HG02938 (cell line): ENCODE data around the gene HTT.
"Not testable (repeated sequence)": the region's sequence is repeated elsewhere in the genome, so short reads cannot be mapped to it uniquely, and the experiment has no call there.

Experiments used
- ATAC-seq: cut with Tn5 transposase; IDR thresholded peaks from one replicate; pipeline ENCODE4 v1.9.1; 2021; ENCODE audit warnings: mild to moderate bottlenecking, moderate library complexity; ENCODE audit not compliant: unreplicated experiment

Gene HTT

GRCh38 chr4:3161044-3161443 lies 86.6 kb downstream of the HTT start:
- ATAC-seq, result not testable (repeated sequence)

DNA sequence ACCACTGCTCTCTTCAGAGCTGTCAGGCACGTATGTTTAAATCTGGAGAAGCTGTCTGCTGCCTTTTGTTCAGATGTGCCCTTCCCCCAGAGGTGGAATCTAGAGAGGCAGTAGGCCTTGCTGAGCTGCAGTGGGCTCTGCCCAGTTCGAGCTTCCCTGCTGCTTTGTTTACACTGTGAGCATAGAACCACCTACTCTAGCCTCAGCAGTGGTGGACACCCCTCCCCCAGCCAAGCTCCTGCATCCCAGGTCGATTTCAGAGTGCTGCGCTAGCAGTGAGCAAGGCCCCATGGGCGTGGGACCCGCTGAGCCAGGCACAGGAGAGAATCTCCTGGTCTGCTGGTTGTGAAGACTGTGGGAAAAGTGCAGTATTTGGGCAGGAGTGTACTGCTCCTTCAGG lies 92.0 kb downstream of the HTT start:
- ATAC-seq, result not testable (repeated sequence)

DNA sequence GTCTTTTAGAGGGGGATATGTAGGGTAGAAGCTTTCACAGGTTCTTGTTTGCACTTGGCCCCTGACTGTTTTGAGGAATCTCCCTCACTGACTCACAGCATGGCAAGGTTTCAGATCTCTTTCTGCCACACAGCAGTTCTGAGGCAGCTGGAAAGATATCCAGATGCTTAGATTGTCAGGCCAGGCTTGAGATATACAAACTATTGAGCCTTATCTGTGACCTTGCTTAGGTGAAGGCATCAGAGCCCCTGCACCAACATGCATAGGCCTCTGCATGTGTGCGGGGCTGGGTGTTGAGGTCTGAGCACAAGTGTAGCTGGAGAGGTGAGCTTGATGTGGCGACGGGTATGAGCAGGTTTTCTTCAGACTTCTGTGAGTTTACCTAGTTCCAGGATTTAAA lies 93.5 kb downstream of the HTT start:
- no peak for ATAC-seq

DNA sequence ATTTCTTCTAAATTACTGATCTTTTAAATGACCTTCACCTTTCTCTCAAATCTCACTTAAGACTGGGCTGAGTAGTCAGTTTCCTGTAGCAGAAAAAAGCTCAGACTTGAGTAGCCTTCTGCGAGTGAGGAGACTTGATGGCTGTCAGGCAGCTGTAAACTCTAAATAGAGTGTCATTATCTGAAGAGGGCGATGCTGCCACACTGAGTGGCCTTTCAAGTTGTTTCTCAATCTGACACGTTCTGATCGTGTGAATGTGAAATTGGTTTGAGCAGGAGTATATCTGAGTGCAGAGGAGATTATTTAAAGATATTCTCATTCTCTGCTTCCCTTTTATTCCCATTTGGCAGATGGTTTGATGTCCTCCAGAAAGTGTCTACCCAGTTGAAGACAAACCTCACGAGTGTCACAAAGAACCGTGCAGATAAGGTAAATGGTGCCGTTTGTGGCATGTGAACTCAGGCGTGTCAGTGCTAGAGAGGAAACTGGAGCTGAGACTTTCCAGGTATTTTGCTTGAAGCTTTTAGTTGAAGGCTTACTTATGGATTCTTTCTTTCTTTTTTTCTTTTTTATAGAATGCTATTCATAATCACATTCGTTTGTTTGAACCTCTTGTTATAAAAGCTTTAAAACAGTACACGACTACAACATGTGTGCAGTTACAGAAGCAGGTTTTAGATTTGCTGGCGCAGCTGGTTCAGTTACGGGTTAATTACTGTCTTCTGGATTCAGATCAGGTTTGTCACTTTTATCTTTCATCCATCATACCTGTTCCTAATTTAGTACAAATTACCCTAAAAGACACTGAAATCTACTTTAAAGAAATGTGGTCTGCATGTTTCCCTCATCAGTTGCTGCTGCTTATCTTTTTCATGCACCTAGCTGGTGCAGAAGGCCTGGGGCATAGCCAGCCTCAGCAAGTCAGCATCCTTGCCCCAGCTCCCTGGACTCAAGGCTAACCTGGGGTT lies 100.2 kb downstream of the HTT start:
- no peak for ATAC-seq

- no peak for ATAC-seq
Measured at GRCh38 chr4:3176367-3177229, 102.1 kb downstream of the HTT start.

- no peak for ATAC-seq
Measured at GRCh38 chr4:3177426-3177825, 102.9 kb downstream of the HTT start.

DNA sequence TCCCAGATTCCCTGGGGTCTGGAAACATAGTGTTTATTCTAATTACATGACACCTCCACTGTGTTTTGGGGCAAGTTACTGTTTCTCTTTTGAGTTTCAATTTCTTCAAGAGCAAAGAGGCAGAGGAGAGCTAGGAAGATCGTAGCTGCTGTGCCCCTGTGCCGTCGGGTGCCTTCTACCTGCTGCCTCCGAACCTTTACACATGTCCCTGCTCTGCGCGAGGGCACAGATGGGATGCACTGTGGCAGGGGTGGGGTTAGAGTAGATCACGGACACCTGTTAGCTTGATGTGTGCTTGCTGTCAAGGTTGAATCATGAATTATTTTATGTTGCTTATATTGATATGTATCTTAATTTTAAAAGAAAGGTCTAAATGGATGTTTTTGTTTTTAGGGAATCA lies 103.4 kb downstream of the HTT start:
- ATAC-seq, result no peak

- ATAC-seq, result no peak
Measured at GRCh38 chr4:3178351-3178750, 103.9 kb downstream of the HTT start.

DNA sequence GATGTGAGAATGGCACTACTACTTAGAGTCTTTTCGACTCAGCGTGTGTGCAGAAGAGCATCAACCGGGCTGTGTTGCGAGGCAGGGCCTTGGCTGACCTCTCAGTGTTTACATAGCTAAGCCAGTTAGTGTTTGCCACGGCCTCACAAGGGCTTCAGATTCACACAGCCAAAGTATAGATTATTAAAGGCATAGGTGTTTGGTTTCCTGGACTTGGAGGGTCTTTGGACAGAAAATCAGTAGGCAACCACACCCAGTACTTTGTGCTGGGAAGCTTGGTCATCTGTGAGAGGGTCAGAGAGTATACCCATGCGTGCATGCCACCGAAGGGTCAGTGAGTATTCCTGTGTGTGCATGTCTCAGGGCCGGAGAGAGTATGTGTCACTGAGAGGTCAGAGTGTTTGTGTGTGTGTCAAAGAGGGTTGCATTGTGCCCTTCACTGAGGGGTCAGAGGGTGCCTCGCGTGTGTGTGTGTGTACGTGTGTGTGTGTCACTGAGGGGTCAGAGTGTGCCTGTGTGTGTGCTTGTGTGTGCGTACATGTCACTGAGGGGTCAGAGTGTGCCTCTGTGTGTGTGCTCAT lies 104.7 kb downstream of the HTT start:
- ATAC-seq, result no peak

GRCh38 chr4:3183008-3183407 lies 108.5 kb downstream of the HTT start:
- no peak for ATAC-seq

DNA sequence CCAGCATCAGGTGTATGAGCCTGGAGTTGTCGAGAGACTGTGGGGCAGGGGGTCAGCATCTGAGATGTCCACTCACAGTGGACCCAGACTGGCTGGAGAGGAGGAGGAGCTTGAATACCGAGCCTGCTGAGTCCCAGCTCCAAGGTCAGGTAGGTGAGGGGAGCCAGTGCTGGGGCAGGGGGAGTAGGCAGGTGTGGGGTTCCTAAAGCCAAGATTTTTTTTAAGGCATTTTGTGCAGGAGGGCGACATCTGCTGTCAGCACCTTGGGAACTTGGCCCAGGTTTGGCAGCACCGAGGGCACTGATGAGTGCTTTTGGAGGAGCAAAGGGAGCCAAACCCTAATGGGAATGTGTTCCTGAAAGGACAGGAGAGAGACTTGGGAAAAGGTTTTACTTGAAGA lies 110.2 kb downstream of the HTT start:
- no peak for ATAC-seq

DNA sequence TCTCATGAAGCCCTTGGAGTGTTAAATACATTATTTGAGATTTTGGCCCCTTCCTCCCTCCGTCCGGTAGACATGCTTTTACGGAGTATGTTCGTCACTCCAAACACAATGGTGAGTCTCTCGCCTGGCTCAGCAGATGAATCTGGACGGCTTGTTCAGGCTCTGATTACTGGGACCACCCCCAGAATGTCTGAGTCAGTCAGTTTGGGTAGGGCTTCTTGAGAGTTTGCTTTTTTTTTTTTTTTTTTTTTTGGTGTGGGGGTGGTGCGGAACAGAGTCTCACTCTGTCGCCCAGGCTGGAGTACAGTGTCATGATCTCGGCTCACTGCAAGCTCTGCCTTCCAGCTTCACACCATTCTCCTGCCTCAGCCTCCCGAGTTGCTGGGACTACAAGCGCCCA lies 112.1 kb downstream of the HTT start:
- ATAC-seq, result no peak

DNA sequence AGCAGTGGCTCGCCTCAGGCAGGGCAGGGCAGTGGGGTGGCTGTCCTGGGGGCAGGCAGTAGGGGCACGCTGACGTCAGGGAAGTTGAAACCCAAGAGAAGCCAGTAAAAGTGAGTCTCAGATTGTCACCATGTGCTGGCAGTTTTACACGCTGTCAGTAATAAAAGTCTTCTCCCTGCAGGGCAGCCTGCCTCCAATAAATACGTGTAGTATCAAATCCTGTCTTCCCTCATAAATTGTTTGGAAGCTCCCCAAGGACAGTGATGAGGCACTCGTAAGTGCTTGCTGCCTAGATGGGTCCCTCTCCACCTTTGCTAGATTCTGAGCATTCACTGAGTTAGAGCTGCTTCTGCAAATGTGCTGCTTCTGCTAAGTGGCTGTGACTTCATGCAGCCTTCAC lies 113.6 kb downstream of the HTT start:
- ATAC-seq, result no peak

DNA sequence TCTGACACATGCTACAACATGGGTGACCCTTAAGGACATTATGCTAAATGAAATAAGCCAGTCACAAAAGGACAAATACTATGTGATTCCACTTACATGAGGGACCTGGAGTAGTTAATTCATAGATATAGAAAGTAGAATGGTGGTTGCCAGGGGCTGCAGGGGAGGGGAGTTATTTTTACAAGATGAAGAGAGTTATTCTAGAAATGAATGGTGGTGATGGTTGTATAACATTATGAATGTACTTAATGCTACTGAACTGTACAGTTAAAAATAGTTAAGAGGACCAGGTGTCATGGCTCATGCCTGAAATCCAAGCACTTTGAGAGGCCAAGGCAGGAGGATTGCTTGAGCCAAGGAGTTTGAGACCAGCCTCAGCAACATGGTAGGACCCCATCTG lies 115.0 kb downstream of the HTT start:
- no peak for ATAC-seq

DNA sequence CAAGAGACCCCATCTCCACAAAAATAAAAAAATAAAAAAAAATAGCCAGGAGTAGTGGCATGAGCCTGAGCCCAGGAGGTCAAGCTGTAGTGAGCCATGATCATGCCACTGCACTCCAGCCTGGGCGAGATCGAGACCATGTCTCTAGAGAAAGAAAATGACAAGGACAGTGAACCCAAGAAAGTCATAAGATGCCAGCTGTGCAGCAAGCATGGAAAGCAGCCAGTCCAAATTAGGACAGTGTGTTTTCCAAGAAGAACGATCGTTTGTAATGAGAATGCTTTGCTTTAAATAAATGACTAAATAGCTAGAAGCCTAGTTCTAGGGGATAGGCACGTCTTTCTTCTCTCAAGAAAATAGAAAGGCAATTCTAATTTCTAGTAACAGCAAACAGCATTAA lies 116.1 kb downstream of the HTT start:
- ATAC-seq, result no peak

DNA sequence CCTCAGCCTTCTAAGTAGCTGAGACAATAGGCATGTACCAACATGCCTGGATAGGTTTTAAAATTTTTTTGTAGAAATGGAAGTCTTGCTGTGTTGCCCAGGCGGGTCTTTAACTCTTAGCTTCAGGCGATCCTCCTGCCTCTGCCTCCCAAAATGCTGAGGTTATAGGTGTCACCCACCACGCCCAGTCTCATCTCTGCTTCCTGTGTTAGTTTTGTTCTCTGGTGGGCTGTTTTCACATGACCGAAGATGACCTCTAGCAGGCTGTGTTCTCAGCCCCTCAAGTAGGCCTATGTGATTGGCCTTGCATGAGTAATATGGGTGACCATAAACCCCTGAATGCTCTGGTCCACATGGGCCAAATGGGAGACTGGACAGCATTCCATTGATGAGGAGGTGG lies 117.7 kb downstream of the HTT start:
- no peak for ATAC-seq

DNA sequence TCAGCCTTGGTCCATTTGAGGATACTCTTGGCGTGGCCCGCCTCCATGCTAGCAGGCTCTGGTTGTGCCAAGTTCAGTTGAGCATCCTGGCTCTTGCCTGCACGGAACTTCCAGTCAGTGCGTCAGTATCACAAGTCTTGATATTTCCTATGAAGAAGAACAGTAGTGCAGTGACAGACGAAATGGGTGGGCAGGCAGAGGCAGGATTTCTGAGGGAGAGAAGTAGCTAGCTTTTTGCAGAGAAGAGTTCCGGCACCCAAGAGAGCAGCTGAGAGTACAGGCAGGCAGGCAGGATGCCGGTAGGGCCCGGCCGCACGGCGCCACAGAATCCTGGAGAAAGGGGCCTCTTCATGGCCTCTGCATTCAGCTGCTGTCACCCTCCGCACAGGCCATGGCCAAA lies 118.3 kb downstream of the HTT start:
- ATAC-seq, result no peak

- no peak for ATAC-seq
Measured at GRCh38 chr4:3193531-3194203, 119.2 kb downstream of the HTT start.

GRCh38 chr4:3196670-3197359 lies 122.3 kb downstream of the HTT start:
- ATAC-seq, result no peak

- no peak for ATAC-seq
Measured at GRCh38 chr4:3197366-3198105, 123.1 kb downstream of the HTT start.
